Activated naive CD8-positive, alpha-beta T cell treated with anti-CD3 and anti-CD28 coated beads, Interleukin-2, amount 10 ng/mL, durations not matched to agents 7 days and 5 days (primary cell): Measurements from ENCODE around the gene TUSC2. TPM values are rescaled to one million over a fixed set of nuclear protein-coding genes. Genes with fewer than 3 reads are reported as not detected.

ENCODE experiments used
- ATAC-seq: fragments of 150-1000 bp; cut with Tn5 transposase; one replicate; pipeline ENCODE4 v1.10.0; 2021; ENCODE audit warnings: low read depth, moderate library complexity
- POLR2A ChIA-PET: fragments of 350-600 bp; sonication (Branson Sonifier 250); formaldehyde crosslinking; loops from one replicate; lab custom pipeline; 2021; ENCODE audit warnings: antibody characterized with exemption; lab: Charles Lee
- DNase-seq: peaks from one replicate; pipeline ENCODE4 v3.0.0; 2021
- H3K27ac Mint-ChIP-seq: one replicate; pipeline ENCODE4 v1.8.0; 2022; ENCODE audit warnings: mild to moderate bottlenecking, mixed read lengths
- H3K27me3 Mint-ChIP-seq: one replicate; pipeline ENCODE4 v1.8.0; 2022; ENCODE audit warnings: mild to moderate bottlenecking, moderate library complexity, mixed read lengths
- H3K36me3 Mint-ChIP-seq: one replicate; pipeline ENCODE4 v1.8.0; 2021; ENCODE audit warnings: mild to moderate bottlenecking, mixed read lengths
- H3K4me1 Mint-ChIP-seq: one replicate; pipeline ENCODE4 v1.8.0; 2021; ENCODE audit warnings: mixed read lengths
- H3K4me3 Mint-ChIP-seq: one replicate; pipeline ENCODE4 v1.8.0; 2022; ENCODE audit warnings: mild to moderate bottlenecking, moderate library complexity, mixed read lengths
- H3K9me3 Mint-ChIP-seq: one replicate; pipeline ENCODE4 v1.8.0; 2021; ENCODE audit warnings: mixed read lengths
- total RNA-seq, 2 experiments: library from RNA; stranded (reverse); gene quantifications; one replicate each; pipeline ENCODE4 v1.2.3, GENCODE V29; 2021

Gene TUSC2, protein sequence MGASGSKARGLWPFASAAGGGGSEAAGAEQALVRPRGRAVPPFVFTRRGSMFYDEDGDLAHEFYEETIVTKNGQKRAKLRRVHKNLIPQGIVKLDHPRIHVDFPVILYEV
- total RNA-seq = 10 to 100 TPM; 20.2 to 20.8 TPM

DNA sequence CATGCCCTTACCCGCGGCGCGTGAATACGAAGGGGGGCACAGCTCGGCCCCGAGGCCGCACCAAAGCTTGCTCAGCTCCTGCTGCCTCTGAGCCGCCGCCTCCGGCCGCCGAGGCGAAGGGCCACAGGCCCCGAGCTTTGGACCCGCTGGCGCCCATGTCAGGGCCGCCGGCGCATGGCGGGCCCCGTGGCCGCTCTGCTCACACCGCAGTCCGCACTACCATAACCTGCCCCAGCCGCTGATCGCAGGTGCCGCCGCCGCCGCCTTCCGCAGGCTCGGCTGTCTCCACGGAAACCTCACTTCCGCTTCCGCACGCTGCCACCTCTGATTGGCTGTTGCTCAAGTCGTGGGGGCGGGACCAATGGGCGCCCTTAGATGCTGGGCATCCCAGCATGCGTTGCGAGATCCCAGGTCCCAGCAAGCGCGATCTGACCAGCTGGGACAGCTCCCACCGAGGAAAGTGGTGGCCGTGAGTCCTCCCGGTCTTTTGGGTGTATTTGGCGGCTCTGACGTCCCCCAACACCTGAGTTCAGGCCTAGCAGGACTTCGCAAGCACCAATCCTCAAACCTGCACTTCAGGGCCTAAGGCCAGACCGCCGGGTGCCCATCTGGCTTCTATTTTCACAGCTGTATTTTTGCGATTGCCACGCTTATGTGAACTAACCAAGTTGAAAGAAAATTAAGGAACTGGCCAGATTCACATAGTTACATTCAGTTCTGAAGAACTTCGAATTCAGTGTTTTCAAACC is at the start of gene TUSC2:
Gene TUSC2 (minus strand): TSS at position 281 of the 749 bp plus-strand sequence. CDS start 124 bp downstream, at position 157.
- H3K4me1 Mint-ChIP-seq = peaks cover 23% of the 10 kb centered on the region
- DNase-seq (peak; percentile 95), ATAC-seq (peak; percentile 87)
- no peaks in the 10 kb centered on the region for H3K27me3 Mint-ChIP-seq
- peaks cover 19% of the 10 kb centered on the region for H3K36me3 Mint-ChIP-seq
- H3K9me3 Mint-ChIP-seq = no peaks in the 10 kb centered on the region
- POLR2A ChIA-PET = interaction anchor here (1.0 to 4.9 kb wide), 16 partner anchors 9 to 239 kb away, joined by 3 to 76 read pairs (median 4); partner anchors contain the start of genes CYB561D2, HYAL3, IFRD2 and NAA80
- H3K27ac Mint-ChIP-seq = peak within 1 kb of the TSS; percentile 88
- peak within 1 kb of the TSS; percentile 95 for H3K4me3 Mint-ChIP-seq

DNA sequence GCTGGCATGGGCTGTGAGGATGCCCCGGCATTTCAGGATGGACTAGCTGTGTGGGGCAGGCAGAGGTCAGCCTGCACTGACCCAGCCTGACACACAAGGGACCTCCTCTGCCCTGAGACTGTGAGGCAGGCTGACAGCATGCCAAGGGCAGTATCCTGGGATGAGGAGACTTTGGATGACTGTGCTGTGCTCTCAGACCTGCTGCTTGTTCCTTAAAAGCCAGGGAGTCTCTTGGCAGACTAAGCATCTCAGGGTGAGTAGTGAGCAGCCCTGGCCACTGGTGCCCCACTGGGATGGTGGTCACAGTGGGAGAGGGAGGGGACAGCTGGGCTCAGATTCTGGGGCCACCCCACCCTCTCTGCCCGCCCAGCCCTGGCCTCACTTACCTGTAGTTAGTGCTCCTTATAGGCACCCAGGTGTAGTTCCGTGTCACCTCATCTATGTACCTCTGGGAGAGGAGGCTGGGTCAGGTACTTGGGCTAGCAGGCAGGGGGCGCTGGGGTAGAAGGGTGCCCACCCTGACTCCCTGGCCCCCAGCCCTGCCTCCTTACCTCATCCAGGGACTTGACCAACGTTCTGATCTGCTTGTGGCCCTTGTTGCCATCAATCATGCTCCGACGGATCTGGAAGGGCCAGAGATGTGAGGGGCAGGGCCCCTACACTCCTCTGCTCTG is 47.4 kb upstream of the TUSC2 start:
- H3K4me1 Mint-ChIP-seq = peaks cover 4% of the 10 kb centered on the region
- H3K36me3 Mint-ChIP-seq = no peaks in the 10 kb centered on the region
- DNase-seq (no peak), ATAC-seq (peak; percentile 26)
- H3K27me3 Mint-ChIP-seq = peaks cover 1% of the 10 kb centered on the region
- no peak overlapping the region for H3K27ac Mint-ChIP-seq
- POLR2A ChIA-PET = no interaction called here
- no peak overlapping the region for H3K4me3 Mint-ChIP-seq
- no peaks in the 10 kb centered on the region for H3K9me3 Mint-ChIP-seq

DNA sequence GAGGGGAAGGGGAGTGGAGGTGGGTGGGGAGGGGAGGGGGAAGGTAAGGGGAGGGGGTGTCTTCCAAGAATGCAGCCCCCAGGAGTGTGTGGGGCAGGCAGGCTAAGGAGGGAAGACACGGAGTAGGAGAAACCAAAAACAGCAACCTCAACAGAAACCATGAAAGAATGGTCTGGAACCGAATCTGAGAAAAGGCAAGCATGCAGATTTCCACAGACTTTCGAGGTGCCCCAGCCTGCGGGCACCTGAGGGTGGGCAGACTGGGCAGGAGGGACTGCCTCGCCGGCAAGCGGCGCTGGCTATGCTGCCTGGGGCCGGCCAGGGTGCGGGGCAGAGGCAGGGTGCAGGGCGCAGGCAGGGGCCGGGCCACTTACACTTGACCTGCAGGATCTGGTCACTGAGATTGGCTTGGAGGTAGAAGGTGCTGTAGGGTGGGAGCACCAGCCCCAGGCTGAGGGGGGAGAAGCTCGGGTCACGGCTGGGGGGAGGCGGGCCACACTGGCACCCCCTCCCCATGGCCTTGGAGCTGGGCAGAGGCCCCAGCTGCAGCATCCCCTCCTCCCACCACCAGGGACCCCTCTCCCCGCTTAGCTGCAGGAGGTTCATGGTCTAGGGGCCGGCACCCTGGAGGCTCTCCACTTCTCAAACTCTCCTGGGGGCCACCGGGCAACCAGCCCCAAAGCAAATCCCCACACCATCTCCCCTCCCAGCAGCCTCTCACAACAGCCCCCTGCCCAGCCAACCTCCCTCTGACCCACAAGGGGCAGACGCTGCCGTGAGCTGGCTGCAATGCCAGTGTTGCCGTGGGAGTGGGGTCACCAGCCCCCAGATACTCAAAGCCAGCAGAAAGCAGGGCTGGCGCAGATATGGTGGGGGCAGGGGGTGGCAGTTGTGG is 46.6 kb upstream of the TUSC2 start:
- ATAC-seq (no peak), DNase-seq (no peak)
- H3K36me3 Mint-ChIP-seq = no peaks in the 10 kb centered on the region
- peaks cover 1% of the 10 kb centered on the region for H3K27me3 Mint-ChIP-seq
- POLR2A ChIA-PET = no interaction called here
- peaks cover 4% of the 10 kb centered on the region for H3K4me1 Mint-ChIP-seq
- no peak overlapping the region for H3K27ac Mint-ChIP-seq
- no peaks in the 10 kb centered on the region for H3K9me3 Mint-ChIP-seq
- H3K4me3 Mint-ChIP-seq = no peak overlapping the region

DNA sequence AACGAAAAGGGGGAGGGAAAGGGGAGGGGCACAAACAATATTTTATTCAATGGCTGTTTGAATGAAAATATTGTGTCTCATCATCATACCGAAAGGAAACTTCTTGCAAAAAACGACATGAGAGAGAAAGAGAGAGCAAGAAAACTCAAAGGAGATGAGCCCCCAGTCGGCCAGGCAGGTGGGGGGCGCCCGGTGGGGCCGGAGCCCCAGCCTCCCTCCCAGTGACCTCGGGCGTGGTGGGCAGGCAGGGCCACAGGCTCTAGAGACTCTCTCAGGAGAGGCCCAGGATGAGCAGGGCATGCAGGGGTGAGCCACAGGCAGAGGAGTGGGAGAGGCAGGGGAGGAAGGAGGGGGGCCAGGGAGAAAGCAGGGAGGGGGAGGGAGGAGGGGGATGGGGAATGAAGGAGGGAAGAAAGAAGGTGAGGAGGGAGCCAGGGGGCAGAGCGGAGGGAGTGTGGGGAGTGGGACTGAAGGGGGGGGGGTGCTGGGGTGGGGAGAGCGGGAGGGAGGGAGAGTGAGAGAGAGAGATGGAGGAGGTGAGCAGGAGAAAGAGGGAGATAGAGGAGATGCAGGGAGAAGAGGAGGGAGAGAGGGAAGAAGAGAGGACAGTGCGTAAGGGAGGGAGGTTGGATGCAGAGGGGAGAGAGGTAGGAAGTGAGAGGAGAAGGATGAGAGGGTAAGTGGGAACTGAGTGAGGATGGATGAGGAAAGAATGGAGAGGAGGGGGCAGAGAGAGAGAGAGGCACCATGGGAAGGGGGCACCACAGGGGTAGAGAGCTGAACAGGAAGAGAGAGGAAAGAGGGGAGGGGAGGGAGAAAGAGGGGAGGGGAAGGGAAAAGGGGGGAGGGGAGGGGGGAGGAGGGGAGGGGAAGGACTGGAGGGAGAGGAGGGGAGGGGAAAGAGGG is 45.4 kb upstream of the TUSC2 start:
- DNase-seq (no peak), ATAC-seq (no peak)
- Mint-ChIP-seq H3K27ac (no peak overlapping the region), H3K36me3 (no peaks in the 10 kb centered on the region), H3K4me1 (peaks cover 6% of the 10 kb centered on the region), H3K9me3 (no peaks in the 10 kb centered on the region), H3K27me3 (peaks cover 1% of the 10 kb centered on the region), H3K4me3 (no peak overlapping the region)
- POLR2A ChIA-PET = no interaction called here

DNA sequence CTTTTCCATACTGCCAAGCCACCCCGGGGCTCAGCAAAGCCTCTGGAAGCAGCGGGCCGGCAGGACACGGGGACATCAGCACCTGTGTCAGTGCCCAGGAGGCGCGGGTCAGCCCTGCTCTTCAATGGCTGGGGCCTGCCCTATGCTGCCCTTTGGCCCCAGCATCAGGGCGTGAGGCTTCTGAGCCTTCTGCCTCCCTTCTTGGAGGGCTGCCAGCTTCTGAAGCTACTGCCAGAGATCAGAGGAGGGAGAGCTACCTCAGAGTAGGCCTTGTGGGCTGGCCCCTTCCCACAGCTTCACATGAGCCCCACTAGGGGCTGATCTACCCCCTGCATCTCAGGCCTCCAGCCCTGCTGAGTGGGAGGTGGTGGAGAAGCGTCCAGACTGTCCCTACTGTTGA is 44.3 kb upstream of the TUSC2 start:
- POLR2A ChIA-PET = no interaction called here
- Mint-ChIP-seq H3K36me3 (no peaks in the 10 kb centered on the region), H3K27ac (no peak overlapping the region), H3K9me3 (no peaks in the 10 kb centered on the region), H3K4me1 (peaks cover 6% of the 10 kb centered on the region), H3K4me3 (no peak overlapping the region), H3K27me3 (peaks cover 1% of the 10 kb centered on the region)
- ATAC-seq (no peak), DNase-seq (no peak)

DNA sequence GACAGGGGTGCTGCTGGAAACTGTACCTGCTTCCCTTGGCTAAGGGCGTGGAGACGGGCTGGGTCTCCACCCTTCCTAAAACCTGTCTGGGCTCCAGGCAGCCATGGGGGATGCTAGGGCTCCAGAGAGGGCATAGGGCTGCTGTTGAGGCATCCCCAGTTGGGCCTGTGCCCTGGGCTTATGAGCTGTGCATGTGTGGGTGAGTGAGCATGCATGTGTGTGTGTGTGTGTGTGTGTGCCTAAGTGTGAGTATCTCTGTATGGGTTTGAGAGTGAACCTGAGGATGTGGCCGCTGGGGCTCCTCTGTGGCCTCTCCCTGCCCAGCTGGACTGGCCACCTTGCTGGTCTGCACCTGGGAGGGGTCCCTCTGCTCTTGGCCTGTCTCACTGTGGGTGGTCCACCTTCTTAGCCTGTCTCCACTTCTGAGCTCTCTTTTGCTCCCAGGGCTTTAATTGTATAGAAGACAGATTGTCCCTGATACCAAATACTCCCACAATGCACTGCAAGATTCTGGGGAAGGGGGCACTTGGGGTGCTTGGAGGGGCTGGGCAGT is 43.2 kb upstream of the TUSC2 start:
- Mint-ChIP-seq H3K4me3 (no peak overlapping the region), H3K27ac (no peak overlapping the region), H3K36me3 (no peaks in the 10 kb centered on the region), H3K4me1 (peaks cover 6% of the 10 kb centered on the region), H3K9me3 (no peaks in the 10 kb centered on the region), H3K27me3 (peaks cover 1% of the 10 kb centered on the region)
- DNase-seq (no peak), ATAC-seq (no peak)
- POLR2A ChIA-PET = no interaction called here

DNA sequence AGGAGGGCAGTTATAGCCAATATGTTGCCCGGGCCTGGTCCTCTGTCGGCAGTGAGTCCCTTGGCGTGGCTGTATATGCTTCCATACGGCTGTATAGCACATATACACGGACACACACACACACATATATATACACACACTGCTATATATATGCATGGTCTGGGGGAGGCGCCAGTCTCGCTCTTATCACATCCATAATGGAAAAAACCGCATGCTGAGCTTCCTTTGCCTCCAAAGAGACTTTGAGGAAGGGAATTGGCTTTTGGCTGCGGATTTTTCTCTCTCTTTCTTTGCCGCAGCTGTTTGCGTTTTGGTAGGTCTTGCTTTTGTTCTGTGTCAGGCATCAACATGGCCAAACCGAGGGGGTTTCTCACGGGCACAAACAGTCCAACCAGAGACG is 42.6 kb upstream of the TUSC2 start:
- DNase-seq (no peak), ATAC-seq (no peak)
- H3K4me3 Mint-ChIP-seq = no peak overlapping the region
- H3K27ac Mint-ChIP-seq = no peak overlapping the region
- H3K9me3 Mint-ChIP-seq = no peaks in the 10 kb centered on the region
- POLR2A ChIA-PET = no interaction called here
- no peaks in the 10 kb centered on the region for H3K36me3 Mint-ChIP-seq
- peaks cover 9% of the 10 kb centered on the region for H3K4me1 Mint-ChIP-seq
- peaks cover 1% of the 10 kb centered on the region for H3K27me3 Mint-ChIP-seq

DNA sequence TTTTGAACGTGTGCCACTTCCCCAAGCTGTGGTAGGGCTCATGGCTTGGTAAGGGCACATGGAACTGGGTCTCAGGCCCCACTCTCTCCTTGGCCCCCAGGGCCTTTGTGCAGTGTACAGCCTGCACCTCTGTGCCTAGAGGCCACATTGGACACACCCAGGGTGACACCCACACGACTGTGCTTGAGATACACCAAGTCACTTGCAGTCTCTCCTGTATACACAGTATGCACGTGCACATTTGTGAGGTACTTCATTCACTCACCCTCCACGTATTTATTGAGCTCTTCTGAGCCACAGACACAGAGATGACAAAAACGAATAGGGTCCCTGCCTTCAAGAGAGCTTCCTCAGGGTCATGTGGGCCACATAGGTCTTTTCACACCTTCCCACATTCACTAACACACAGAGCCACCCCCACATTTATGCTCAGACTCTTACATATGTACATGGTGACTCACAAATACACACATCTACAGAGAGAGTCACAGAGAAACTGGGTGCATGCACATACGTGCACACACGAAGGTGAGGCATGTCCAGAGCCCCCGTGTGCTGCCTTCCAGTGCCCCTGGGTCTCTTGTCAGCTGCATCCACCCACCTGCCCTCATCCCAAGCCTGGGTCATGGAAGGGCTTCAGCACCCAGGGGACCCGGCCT is 41.1 kb upstream of the TUSC2 start:
- ATAC-seq (no peak), DNase-seq (no peak)
- Mint-ChIP-seq H3K36me3 (no peaks in the 10 kb centered on the region), H3K27me3 (peaks cover 1% of the 10 kb centered on the region), H3K4me1 (peaks cover 9% of the 10 kb centered on the region), H3K4me3 (no peak overlapping the region), H3K9me3 (no peaks in the 10 kb centered on the region), H3K27ac (no peak overlapping the region)
- POLR2A ChIA-PET = no interaction called here

DNA sequence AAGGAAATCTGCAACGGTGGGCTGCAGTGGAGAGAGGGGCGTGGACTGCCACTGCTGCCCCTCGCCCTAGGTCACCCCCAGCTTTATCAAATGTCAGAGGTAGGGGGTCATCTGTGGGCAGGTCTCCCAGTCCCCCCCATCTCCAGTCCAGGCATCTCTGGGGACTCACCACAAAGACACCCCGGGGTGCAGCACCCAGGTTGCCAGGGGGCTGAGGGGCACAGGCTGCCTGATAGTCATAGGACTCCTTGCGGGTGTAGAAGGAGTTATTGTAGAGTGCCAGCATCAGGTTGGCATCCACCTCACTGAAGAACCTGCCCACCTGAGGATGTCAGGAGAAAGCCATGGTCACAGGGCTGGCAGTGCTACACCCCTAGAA is 37.8 kb upstream of the TUSC2 start:
- Mint-ChIP-seq H3K4me1 (peaks cover 5% of the 10 kb centered on the region), H3K4me3 (peak overlapping the region; percentile 83), H3K27me3 (no peaks in the 10 kb centered on the region), H3K27ac (peak overlapping the region; percentile 86), H3K36me3 (no peaks in the 10 kb centered on the region), H3K9me3 (no peaks in the 10 kb centered on the region)
- DNase-seq = no peak
- POLR2A ChIA-PET = interaction anchor here (0.6 to 1.2 kb wide), 5 partner anchors 12 to 201 kb away, joined by 3 to 9 read pairs (median 6); partner anchors contain the start of genes C3orf18 and RASSF1
- no peak for ATAC-seq

DNA sequence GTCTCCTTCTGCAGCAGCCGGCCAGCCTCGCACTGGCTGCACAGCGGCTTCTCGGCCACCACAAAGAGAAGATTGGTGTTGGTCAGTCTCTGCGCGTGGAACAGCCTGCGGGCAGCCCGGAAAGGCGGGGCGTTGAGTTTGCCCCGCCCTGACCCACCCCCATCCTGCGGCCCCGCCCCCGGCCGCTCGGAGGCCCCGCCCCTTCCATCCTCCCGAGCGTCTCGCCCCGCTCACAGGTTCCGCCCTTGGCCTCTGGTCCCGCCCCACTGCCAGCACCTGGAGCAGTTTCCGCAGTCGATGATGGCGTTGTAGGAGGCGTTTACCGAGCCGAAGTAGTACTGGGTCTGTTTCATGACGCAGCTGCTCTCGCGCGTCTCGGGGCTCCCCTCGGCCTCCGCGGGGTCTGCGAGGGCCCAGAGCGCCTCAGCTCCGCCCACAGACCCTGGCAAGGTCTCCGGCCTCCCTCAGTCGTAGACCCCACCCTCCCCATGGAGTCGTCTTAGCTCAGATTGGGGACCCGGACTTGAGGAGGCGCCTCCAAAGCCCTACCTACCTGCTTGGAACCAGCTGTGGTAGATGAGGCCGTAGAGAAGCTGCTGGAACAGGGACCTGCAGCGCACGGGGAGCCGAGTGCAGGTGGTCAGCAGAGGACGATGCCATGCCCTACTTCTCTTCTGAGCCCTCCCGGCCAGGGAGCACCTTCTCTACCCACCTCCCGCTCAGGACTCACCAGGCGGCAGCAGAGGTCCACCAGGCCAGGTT is 37.2 kb upstream of the TUSC2 start:
- peak; percentile 93 for DNase-seq
- Mint-ChIP-seq H3K4me1 (peaks cover 5% of the 10 kb centered on the region), H3K9me3 (no peaks in the 10 kb centered on the region), H3K27ac (peak overlapping the region; percentile 86), H3K27me3 (no peaks in the 10 kb centered on the region), H3K36me3 (no peaks in the 10 kb centered on the region), H3K4me3 (peak overlapping the region; percentile 83)
- peak; percentile 99 for ATAC-seq
- POLR2A ChIA-PET = interaction anchor here (0.6 to 2.1 kb wide), 7 partner anchors 11 to 246 kb away, joined by 3 to 15 read pairs (median 6); partner anchors contain the start of genes C3orf18, CISH, CYB561D2 and NPRL2

DNA sequence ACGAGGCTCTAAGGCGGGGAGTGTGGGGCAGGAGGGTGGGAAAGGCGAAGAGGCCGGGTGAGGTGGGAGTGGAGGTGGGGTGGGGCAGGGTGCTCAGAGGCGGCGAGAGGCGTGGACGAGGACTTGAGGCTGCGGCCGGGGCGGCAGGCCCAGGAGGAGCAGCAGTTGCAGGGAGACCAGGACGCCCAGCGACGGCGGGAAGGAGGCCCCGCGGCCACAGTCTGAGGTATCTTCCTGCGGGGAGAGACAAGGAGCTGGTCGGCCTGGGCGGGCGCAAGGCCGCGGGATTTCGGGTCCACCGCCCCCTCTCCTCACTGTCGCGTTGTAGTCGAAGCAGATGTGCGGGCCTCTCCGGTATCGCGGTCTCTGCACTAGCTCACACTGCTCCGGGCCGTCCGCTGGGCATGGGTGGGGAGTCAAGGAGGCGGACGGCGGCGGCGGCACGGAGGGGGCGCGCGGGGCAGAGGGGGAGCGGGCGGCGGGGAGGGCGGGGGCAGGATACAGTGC is 36.6 kb upstream of the TUSC2 start:
- H3K4me3 Mint-ChIP-seq = peak overlapping the region; percentile 83
- H3K27me3 Mint-ChIP-seq = no peaks in the 10 kb centered on the region
- POLR2A ChIA-PET = interaction anchor here (0.7 to 2.1 kb wide), 4 partner anchors 14 to 247 kb away, joined by 6 to 15 read pairs (median 8); partner anchors contain the start of genes C3orf18, CISH, CYB561D2 and NPRL2
- H3K4me1 Mint-ChIP-seq = peaks cover 9% of the 10 kb centered on the region
- H3K9me3 Mint-ChIP-seq = no peaks in the 10 kb centered on the region
- ATAC-seq (peak; percentile 27), DNase-seq (no peak)
- no peak overlapping the region for H3K27ac Mint-ChIP-seq
- no peaks in the 10 kb centered on the region for H3K36me3 Mint-ChIP-seq
